Measurements from ENCODE around the gene MOB2.

- TF ChIP-seq CTCF (IDR thresholded peaks at IDR 0.05 in 4 of 5, conservative IDR thresholded peaks at IDR 0.05 in 1 of 5) = no peak
- no peak for TF ChIP-seq POLR2A (IDR thresholded peaks at IDR 0.05)
Observed at GRCh38 chr11:1487091-1487850, 692 bp upstream of the MOB2 start.

Data from gastrocnemius medialis (tissue), 4 donors.